HG02884 (cell line): ENCODE measurements around the gene NDFIP2.
"Not testable (repeated sequence)": the region's sequence is repeated elsewhere in the genome, so short reads cannot be mapped to it uniquely, and the experiment has no call there.

Experiments used
- ATAC-seq: cut with Tn5 transposase; IDR thresholded peaks from one replicate; pipeline ENCODE4 v1.9.1; 2021; ENCODE audit warnings: mild to moderate bottlenecking, moderate library complexity; ENCODE audit not compliant: unreplicated experiment

Gene NDFIP2

DNA sequence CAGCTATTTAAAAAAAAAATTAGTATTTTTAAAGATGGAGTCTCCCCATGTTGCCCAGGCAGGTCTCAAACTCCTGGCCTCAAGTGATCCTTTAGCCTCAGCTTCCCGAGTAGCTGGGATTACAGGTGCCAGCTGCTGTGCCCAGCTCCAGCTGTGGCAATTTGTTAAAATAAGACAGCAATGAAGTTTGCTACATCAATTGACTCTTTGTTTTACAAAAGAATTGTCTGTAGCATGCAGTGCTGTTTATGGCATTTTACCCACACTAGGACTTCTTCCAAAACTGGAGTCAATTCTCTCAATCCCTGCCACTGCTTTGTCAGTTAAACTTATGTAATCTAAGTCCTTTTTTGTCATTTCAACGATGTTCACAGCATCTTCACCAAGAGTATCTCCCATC, 49.3 kb downstream of the NDFIP2 start:
- ATAC-seq, result no peak

GRCh38 chr13:79531542-79532254, 50.7 kb downstream of the NDFIP2 start:
- no peak for ATAC-seq

DNA sequence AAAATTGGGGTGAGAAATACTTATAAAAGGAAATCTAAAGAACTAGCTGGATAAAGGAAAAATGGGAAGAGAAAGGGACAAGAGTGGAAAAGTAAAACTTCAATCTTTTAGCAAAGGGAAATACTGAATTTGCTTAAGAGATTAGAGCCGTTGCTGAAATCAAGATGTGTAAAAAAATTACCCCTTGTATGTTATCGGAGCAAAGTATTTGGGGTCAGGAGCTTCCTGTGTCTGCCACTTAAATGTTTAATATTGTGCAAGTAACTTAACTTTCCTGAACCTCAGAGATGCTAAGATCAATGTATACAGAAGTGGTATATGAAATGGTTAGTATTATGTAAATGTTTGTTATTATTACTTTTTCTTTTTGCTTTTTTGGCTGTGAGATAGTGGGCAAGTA, 51.6 kb downstream of the NDFIP2 start:
- no peak for ATAC-seq

DNA sequence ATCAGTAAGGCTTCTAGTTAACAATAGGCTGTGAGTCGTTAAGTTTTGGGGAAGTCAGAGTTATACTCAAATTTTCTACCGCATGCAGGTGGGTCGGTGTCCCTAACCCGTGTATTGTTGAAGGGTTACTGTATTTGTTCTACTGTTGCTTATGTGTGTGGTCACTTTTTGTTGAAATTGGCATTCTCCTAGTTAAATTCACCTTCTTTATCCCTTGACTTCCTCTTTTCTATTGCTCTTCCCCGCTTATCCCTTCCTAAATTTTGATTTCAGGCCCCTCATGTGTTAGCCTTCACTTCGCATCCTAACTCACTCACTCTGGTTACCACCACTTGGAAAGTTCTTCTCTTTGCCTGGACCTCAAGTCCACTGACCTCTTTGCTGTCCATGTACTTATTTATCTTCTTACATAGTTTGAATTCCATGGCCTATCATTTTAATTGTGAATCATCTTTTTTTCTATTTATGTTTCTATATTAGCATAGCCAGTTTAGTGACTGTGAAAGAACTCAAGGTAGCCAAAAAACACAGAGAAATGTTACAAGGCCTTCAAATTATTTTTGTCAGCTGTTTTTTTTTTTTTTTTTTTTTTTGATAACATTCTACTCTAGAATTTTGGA, 52.9 kb downstream of the NDFIP2 start:
- no peak for ATAC-seq

- no peak for ATAC-seq
Measured at GRCh38 chr13:79534596-79534995, 53.6 kb downstream of the NDFIP2 start.

GRCh38 chr13:79538757-79539156, 57.8 kb downstream of the NDFIP2 start:
- no peak for ATAC-seq

DNA sequence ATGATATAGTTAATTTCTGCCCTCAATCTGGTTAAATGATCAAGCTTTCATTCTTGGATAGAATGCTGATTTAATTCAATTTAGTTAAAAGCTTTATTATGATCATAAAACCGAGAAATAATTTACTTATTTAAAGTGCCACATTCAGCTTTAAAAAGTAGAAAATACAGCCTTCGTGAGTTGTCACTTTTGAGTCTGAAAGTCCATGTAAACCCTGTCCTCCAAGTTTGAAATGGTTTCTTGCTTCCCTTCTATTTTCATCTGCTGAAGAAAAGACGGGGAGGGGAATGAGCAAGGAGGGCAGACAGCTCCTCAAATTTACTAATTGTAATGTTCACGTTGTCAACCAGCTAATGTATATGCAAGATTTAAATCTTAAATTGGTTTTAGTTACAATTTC, 59.5 kb downstream of the NDFIP2 start:
- ATAC-seq, result no peak

DNA sequence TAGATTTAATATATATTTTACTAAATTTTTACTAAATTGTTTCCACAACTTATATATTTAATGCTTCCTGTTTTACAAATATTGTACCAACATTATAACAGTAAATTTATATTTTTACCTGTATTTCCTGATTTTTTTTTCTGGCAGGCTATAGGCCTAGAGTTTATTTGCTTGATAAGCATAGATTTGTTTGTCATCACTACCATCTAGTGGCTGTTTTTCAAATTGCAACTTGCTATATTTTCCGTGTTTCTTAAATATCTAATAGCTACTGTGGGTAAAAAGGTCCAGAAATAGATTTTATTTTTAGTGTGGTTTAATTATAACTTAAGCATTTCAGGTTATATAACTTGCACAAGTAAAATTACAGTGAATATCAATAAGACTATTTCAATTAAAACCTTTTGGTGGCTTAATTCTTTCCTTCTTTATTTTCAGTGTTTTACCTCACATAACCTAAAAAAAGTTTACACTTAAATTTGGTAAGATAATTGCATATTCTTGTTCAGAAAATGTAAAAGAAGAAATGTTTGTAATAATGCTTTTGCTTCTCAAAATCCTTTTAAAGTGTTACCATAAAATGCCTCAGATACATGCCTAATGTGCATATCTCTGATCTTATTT, 60.6 kb downstream of the NDFIP2 start:
- no peak for ATAC-seq

DNA sequence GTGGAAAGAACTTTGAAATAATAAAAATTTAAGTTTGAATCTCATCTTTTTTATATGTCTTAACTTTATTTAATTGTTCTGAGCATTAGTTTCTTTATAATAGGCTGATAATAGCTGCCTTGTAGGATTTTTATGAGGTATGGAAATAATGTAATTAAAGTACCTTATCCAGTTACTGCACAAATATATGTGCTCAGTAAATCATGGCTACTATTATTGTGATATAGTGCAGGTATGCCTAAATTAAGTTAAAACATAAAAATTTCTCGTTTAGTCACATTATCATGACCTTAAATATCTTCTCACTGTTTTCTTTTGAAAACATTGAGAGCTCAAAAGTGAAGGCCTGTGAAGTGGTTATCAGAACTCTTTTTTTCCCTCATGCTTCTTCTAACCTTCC, 62.9 kb downstream of the NDFIP2 start:
- no peak for ATAC-seq

DNA sequence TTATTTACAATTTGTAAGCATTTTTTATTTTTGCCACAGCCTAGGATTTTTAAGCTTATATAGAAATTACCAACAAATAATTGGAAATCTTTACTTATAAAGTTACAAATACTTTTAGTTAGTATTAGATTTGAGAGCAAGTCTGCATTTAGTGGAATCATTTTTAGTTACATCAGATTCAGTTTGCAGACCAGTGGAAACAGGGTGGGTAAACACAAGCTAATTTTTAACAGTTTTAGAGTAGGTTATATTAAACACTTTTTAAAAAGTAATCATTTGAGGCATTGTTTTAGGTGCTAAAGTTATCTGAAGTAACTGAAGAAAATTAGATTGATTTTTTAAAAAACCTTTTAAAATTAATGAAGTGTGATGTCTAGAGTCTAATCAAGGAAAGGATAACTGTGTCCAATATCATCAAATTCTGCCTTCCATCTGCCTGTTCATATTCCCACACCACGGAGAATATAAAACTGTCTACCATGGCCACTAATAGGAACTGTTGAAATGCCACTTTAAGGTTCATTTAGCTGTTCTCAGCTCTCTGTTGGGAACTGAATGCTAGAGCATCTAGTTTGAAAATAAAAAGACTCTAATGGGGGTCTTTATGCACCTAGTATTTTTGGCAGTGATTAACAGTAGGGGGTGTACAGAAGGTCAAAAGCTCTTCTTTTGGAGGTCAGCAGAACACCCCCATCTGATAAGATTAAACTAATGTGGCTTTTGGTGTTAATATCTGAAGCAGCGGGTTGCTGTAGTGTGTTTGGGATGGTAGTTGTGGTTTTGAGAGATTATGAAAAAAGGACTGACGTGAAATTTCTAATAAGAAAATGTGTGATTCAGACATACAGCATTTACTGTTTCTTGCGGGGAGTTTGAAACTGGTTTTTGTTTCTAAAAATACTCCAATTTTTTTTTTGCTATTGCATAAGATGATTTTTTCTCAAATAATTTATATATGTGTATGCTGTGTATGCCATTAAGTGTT, 66.5 kb downstream of the NDFIP2 start:
- no peak for ATAC-seq

GRCh38 chr13:79548902-79549301, 67.9 kb downstream of the NDFIP2 start:
- ATAC-seq, result no peak

GRCh38 chr13:79549355-79550106, 68.6 kb downstream of the NDFIP2 start:
- ATAC-seq, result no peak

DNA sequence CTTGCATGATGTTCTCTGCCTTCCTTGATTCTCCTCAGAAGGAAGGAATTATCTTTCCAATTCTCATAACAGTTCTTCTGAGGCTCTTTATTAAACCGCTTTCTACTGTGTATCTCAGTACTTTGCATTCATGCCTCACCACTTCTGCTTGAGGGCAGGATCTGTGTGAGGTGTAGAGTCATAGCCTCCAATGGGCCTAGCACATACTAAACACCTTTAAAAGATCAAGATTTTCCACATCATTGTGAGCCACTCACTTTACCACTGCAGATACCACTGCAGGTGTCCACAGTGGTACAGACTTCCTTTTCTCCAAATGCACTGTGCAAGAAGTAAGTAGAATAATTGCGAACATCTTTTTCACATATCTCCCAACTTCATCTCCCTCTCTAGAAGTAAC, 76.7 kb downstream of the NDFIP2 start:
- ATAC-seq, result no peak

- no peak for ATAC-seq
Measured at GRCh38 chr13:79560954-79561353, 80.0 kb downstream of the NDFIP2 start.

DNA sequence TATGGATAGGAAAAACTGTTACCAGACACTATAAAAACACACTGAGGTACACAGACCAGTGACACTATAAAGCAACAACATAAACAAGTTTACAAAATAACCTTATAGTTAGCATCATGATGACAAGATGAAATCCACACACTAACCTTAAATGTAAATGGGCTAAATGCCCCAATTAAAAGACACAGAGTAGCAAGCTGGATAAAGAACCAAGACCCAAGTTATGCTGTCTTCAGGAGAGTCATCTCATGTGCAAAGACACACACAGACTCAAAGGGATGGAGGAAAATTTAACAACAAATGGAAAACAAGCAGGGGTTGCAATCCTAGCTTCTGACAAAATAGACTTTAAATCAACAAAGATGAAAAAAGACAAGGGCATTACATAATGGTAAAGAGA, 81.6 kb downstream of the NDFIP2 start:
- no peak for ATAC-seq

- ATAC-seq, result no peak
Measured at GRCh38 chr13:79566118-79566517, 85.2 kb downstream of the NDFIP2 start.

DNA sequence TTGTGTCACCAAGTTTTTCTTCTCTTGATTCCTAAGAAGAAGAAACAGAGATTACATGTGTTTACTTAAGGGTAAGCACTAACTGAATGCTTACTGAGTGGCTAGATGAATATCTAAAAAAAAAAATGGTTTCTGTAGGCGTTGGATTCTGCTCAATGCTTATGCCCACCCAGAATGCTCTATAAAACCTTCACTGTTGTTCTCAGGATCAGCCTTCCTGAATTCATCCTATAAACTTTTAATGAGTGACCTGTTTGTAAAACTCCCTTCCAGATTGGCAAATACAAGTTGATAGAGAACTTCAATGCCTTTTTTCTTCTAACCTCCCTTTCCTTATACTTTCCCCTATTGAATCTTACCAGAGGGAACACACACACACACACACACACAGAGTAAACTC, 90.2 kb downstream of the NDFIP2 start:
- no peak for ATAC-seq

- not testable (repeated sequence) for ATAC-seq
Measured at GRCh38 chr13:79573892-79574291, 92.9 kb downstream of the NDFIP2 start.

DNA sequence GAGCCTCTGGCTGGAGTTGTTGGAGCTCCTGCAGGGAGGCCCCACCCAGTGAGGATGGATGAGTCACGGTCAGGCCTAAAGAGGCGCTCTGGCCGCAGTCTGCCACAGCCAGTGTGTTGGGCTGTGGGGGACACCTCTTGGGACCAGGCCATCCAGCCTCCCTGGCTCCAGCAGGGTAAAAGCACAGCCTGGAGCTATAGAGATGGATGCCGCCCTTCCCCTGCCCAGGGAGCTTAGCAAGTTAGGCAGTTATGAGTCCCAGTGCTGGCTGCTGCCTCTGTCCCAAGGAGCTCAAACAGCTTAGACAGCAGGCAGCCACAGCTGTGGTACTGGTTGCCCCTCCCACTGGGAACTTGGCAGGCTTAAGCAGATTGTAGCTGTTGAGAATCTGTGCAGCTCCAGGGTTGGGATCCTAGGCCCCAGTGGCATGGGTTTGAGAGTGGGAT, 100.9 kb downstream of the NDFIP2 start:
- ATAC-seq, result no peak

DNA sequence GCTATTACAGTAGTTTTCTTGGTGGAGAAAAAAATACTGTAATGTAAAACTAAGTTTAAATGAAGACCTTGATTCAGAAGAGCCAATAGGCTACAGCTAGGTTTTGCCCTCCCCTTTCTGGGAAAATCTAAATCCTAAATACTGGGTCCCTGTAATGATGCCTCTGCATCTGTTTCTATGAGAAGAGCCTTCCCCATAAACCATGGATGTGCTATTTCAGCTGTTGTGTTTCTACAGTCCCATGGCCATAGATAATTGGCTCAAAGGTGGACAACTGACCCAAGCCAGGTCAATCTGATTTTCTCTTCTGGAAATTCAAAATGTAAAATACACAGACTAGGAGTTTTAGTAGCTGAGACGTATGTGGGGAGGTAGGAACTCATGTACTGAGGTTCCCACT, 101.9 kb downstream of the NDFIP2 start:
- no peak for ATAC-seq
